H1 (cell line): ENCODE results near the gene MBTPS1. TPM values are rescaled to one million over a fixed set of nuclear protein-coding genes. Genes with fewer than 3 reads are reported as not detected.

Experiments
- CBX8 ChIP-seq: fragments of 300-800, 300-1000 bp; sonication (generic); IDR thresholded peaks from 2 replicates; pipeline ENCODE4 v1.7.1; 2016; ENCODE audit warnings: low read depth, low read length, borderline replicate concordance
- CTBP2 ChIP-seq: IDR thresholded peaks from 2 replicates; pipeline ENCODE4 v1.7.0; 2011; ENCODE audit warnings: borderline replicate concordance, mild to moderate bottlenecking, moderate library complexity, mixed read lengths, low read length; ENCODE audit not compliant: insufficient read depth, insufficient read length
- GABPA ChIP-seq: IDR thresholded peaks from 2 replicates; pipeline ENCODE4 v1.6.1; 2011; ENCODE audit warnings: mild to moderate bottlenecking, low read length, moderate library complexity, borderline replicate concordance; ENCODE audit not compliant: insufficient read depth
- RFX5 ChIP-seq: IDR thresholded peaks from 2 replicates; pipeline ENCODE4 v1.6.1; 2011; ENCODE audit warnings: low read depth, low read length, improper control_type of control experiment, borderline replicate concordance
- polyA plus RNA-seq, 7 experiments: library from polyadenylated mRNA; depleted of rRNA in 3 of 7; stranded (reverse) in 5 of 7; unstranded in 2 of 7; fragments of >200 nt in 5 of 7; fragments of 200-250 nt in 2 of 7; gene quantifications; 1 replicate in 5 of 7; 2 replicates in 1 of 7; 4 replicates in 1 of 7; pipeline versions ENCODE4 v1.2.1 to v1.2.3, GENCODE V29; 2011 to 2013; ENCODE audit warnings: missing spikeins in 2 of 7, mixed read lengths in 2 of 7
- total RNA-seq: library from RNA; stranded (reverse); fragmentation: NEBNext Ultra II Directional; extraction: Animal tissue kit (Norgen Biotek cat#: 25700); gene quantifications from 2 replicates; pipeline ENCODE4 v1.2.1, GENCODE V29; 2021

The MBTPS1 gene
- total and polyA plus RNA-seq, 2 of the 8 experiments (the other 6 are each of a cell fraction or from before 2014, with no cell fraction given) = 30.6 to 53.3 TPM

DNA sequence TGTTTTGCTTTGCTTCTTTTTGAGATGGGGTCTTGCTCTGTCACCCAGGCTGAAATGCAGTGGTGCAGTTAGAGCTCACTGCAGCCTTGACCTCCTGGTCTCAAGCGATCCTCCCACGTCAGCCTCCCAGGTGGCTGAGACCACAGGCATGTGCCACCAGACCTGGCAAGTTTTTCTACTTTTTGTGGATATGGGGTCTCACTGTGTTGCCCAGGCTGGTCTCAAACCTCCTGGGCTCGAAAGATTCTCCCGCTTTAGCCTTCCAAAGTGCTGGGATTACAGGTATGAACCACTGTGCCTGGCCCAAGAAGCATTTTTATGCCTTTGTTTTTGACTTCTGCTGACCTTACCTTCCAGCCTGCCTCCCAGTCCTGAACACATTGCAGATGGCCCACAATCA is 38.5 kb upstream of the MBTPS1 start (continued):
- TF ChIP-seq GABPA (no peak), RFX5 (no peak), CTBP2 (no peak), CBX8 (no peak)
